IMR-90 (cell line): Measurements from ENCODE around the gene ALS2CL. TPM values are rescaled to one million over a fixed set of nuclear protein-coding genes. Genes with fewer than 3 reads are reported as not detected.

ENCODE experiments used
- ATAC-seq: fragments of 200-7000 bp; cut with Tn5 transposase; 2 replicates; pipeline ENCODE4 v1.9.1; 2020; ENCODE audit warnings: low read depth, mild to moderate bottlenecking, moderate library complexity
- BruUV-seq: library from RNA; stranded (reverse); fragments of 400-500 nt; replicated peaks from 2 replicates; lab custom pipeline; 2021; lab: Mats Ljungman, UMichigan
- CTCF ChIA-PET: fragments of 300-600 bp; formaldehyde crosslinking; extraction: SDS; loops from one replicate; lab custom pipeline; 2021; ENCODE audit warnings: antibody characterized with exemption; lab: Yijun Ruan, JAX
- POLR2A ChIA-PET: fragments of 300-600 bp; sonication (Branson Sonifier 250); formaldehyde crosslinking; loops from one replicate; lab custom pipeline; 2022; ENCODE audit warnings: antibody characterized with exemption; ENCODE audit not compliant: unreplicated experiment; lab: Charles Lee
- DNase-seq: peaks from one replicate; pipeline ENCODE4 v3.0.0; 2013
- H2AFZ ChIP-seq: replicated peaks from 2 replicates; pipeline ENCODE3; 2013; ENCODE audit warnings: low read length, mild to moderate bottlenecking; ENCODE audit not compliant: poor library complexity
- H2AK5ac ChIP-seq: 2 replicates; pipeline ENCODE4 v1.6.1; 2013; ENCODE audit warnings: low read depth, low read length, inconsistent platforms
- H2AK9ac ChIP-seq: replicated peaks from 2 replicates; pipeline ENCODE3; 2013; ENCODE audit warnings: mild to moderate bottlenecking, low read depth, low read length, moderate library complexity; ENCODE audit not compliant: poor library complexity
- H2BK120ac ChIP-seq: 2 replicates; pipeline ENCODE4 v1.6.1; 2013; ENCODE audit warnings: low read depth, low read length, inconsistent platforms
- H2BK15ac ChIP-seq: 3 replicates; pipeline ENCODE4 v1.6.1; 2013; ENCODE audit warnings: low read depth, low read length, inconsistent platforms
- H2BK20ac ChIP-seq: 2 replicates; pipeline ENCODE4 v1.6.1; 2013; ENCODE audit warnings: low read depth, mild to moderate bottlenecking, inconsistent platforms, low read length, moderate library complexity
- H2BK5ac ChIP-seq: 2 replicates; pipeline ENCODE4 v1.6.1; 2013; ENCODE audit warnings: mild to moderate bottlenecking, low read depth, low read length, inconsistent platforms; ENCODE audit not compliant: poor library complexity, severe bottlenecking
- H3K14ac ChIP-seq: replicated peaks from 2 replicates; pipeline ENCODE4 v1.6.1; 2013; ENCODE audit warnings: low read depth, low read length, inconsistent platforms
- H3K18ac ChIP-seq: 2 replicates; pipeline ENCODE4 v1.6.1; 2013; ENCODE audit warnings: low read depth, low read length, control low read depth
- H3K23ac ChIP-seq: 2 replicates; pipeline ENCODE4 v1.6.1; 2013; ENCODE audit warnings: low read depth, low read length, inconsistent platforms
- H3K27ac ChIP-seq: 2 replicates; pipeline ENCODE4 v1.5.1; 2013; ENCODE audit warnings: mild to moderate bottlenecking, control low read depth, low read length; ENCODE audit not compliant: insufficient read depth
- H3K27me3 ChIP-seq: 2 replicates; pipeline ENCODE4 v1.6.1; 2013; ENCODE audit warnings: low read length; ENCODE audit not compliant: control insufficient read depth, insufficient read depth
- H3K36me3 ChIP-seq: 2 replicates; pipeline ENCODE4 v1.6.1; 2013; ENCODE audit warnings: low read length, mixed read lengths; ENCODE audit not compliant: control insufficient read depth, insufficient read depth
- H3K4ac ChIP-seq: 2 replicates; pipeline ENCODE4 v1.6.1; 2013; ENCODE audit warnings: low read depth, low read length, inconsistent platforms
- H3K4me1 ChIP-seq: 2 replicates; pipeline ENCODE4 v1.6.1; 2013; ENCODE audit warnings: low read length, mixed read lengths; ENCODE audit not compliant: control insufficient read depth, insufficient read depth
- H3K4me2 ChIP-seq: 2 replicates; pipeline ENCODE4 v1.6.1; 2013; ENCODE audit warnings: low read depth, mild to moderate bottlenecking, control low read depth, low read length, moderate library complexity
- H3K4me3 ChIP-seq: 2 replicates; pipeline ENCODE4 v1.5.1; 2013; ENCODE audit warnings: low read depth, mild to moderate bottlenecking, control low read depth, low read length, moderate library complexity; ENCODE audit not compliant: insufficient read depth
- H3K56ac ChIP-seq: 2 replicates; pipeline ENCODE4 v1.6.1; 2013; ENCODE audit warnings: low read length, inconsistent platforms; ENCODE audit not compliant: insufficient read depth; ENCODE audit errors: extremely low read depth
- H3K79me1 ChIP-seq, 2 experiments: 2 replicates each; pipeline ENCODE4 v1.6.1; 2013; ENCODE audit warnings: low read length in 2 of 2, inconsistent platforms in 1 of 2, low read depth in 1 of 2
- H3K9ac ChIP-seq: 2 replicates; pipeline ENCODE4 v1.6.1; 2013; ENCODE audit warnings: low read depth, low read length, control low read depth
- H3K9me1 ChIP-seq: 2 replicates; pipeline ENCODE4 v1.6.1; 2013; ENCODE audit warnings: low read length, inconsistent platforms; ENCODE audit not compliant: insufficient read depth
- H3K9me3 ChIP-seq: 2 replicates; pipeline ENCODE4 v1.6.1; 2013; ENCODE audit warnings: low read length; ENCODE audit not compliant: control insufficient read depth, insufficient read depth
- H4K20me1 ChIP-seq: 2 replicates; pipeline ENCODE4 v1.6.1; 2013; ENCODE audit warnings: low read length, inconsistent platforms; ENCODE audit not compliant: insufficient read depth
- H4K5ac ChIP-seq: 2 replicates; pipeline ENCODE4 v1.6.1; 2013; ENCODE audit warnings: mild to moderate bottlenecking, low read depth, low read length, control low read depth
- H4K8ac ChIP-seq, 2 experiments: 2 replicates each; pipeline ENCODE4 v1.6.1; 2013; ENCODE audit warnings: low read depth in 2 of 2, low read length in 2 of 2, control low read depth in 1 of 2, inconsistent platforms in 1 of 2
- H4K91ac ChIP-seq: 2 replicates; pipeline ENCODE4 v1.6.1; 2013; ENCODE audit warnings: low read depth, low read length, inconsistent platforms; ENCODE audit not compliant: insufficient read depth
- BHLHE40 ChIP-seq: fragments of 150-350 bp; IDR thresholded peaks from 2 replicates; pipeline ENCODE4 v1.6.1; 2016; ENCODE audit warnings: mild to moderate bottlenecking, low read depth, low read length
- CHD1 ChIP-seq: IDR thresholded peaks from 2 replicates; pipeline ENCODE4 v1.6.1; 2012; ENCODE audit warnings: low read depth, low read length, improper control_type of control experiment
- POLR2A ChIP-seq: IDR thresholded peaks from 2 replicates; pipeline ENCODE4 v1.6.1; 2012; ENCODE audit warnings: mild to moderate bottlenecking, low read depth, low read length
- RAD21 ChIP-seq: IDR thresholded peaks from 2 replicates; pipeline ENCODE4 v1.6.1; 2012; ENCODE audit warnings: low read length, improper control_type of control experiment
- WGBS, 2 experiments: methylation state at CpG; one replicate each; pipeline versions ENCODE4 v1.1.5 to v1.1.7; 2013; ENCODE audit warnings: missing lambda C conversion rate in 2 of 2; ENCODE audit not compliant: insufficient read length in 1 of 2; ENCODE audit errors: extremely low coverage in 2 of 2; 5-methylcytosine and 5-hydroxymethylcytosine counted together
- dilution Hi-C: fragments of 300-500 bp; cut with HindIII; formaldehyde crosslinking; loops from one replicate; pipeline ENCODE4 v1.14.3; 2018; ENCODE audit warnings: low sequenced_read_pairs; ENCODE audit not compliant: unreplicated experiment
- in situ Hi-C: fragments of 300-500 bp; cut with MboI; formaldehyde crosslinking; loops from 3 replicates; pipeline ENCODE4 v1.14.3; 2019; ENCODE audit warnings: low sequenced_read_pairs, inconsistent platforms, mixed read lengths
- intact Hi-C: fragments of 100-400 bp; cut with micrococcal nuclease; formaldehyde crosslinking; loops from 2 replicates; pipeline ENCODE4 v1.10.0; 2022
- polyA plus RNA-seq, 3 experiments: library from polyadenylated mRNA; depleted of rRNA; stranded (reverse); fragments of >200 nt; gene quantifications; 2 replicates each; pipeline ENCODE4 v1.2.3, GENCODE V29; 2012; ENCODE audit warnings: low replicate concordance in 1 of 3
- total RNA-seq: library from RNA; depleted of rRNA; stranded (reverse); fragments of >200 nt; gene quantifications from 2 replicates; pipeline ENCODE4 v1.2.3, GENCODE V29; 2012

The ALS2CL gene
- total and polyA plus RNA-seq, 2 of the 4 experiments (the other 2 are of a cell fraction), result 2.2 to 4.8 TPM

DNA sequence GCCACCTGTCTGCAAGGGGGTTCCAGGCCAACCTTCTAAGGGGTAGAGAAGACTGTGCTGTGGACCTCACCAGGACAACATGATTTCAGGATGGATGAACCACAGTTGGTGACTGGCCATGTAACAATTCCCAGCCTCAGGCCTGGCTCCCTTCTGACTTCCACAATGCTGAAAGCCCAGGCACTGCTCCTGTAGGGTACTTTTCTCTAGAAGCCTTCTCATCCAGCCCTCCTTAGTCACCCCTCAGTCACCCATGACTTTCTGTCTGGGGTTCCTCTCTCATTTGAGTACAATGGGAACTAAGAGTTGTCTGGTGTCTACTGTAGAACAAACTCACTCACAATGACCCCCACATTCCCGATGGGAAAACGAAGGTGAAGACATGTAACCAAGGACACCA, 8.6 kb downstream of the ALS2CL start:
- H2AK5ac ChIP-seq, result no peak overlapping the region
- no peak overlapping the region for H2BK120ac ChIP-seq
- no peak overlapping the region for H4K91ac ChIP-seq
- H4K5ac ChIP-seq, result no peak overlapping the region
- H2AFZ ChIP-seq, result no peak overlapping the region
- peaks cover 8% of the 10 kb centered on the region; the same call in 1 of the 2 replicates for H3K36me3 ChIP-seq
- TF ChIP-seq BHLHE40 (no peak), RAD21 (no peak), CHD1 (no peak), POLR2A (no peak)
- no peak for ATAC-seq
- no peak overlapping the region for H3K23ac ChIP-seq
- BruUV-seq, result no TSS peak
- intact Hi-C loops (no loop called here), dilution Hi-C loops (no loop called here), in situ Hi-C loops (no loop called here)
- no peak overlapping the region for H3K4me2 ChIP-seq
- CTCF ChIA-PET, result no interaction called here
- H3K27ac ChIP-seq, result no peak overlapping the region
- H3K14ac ChIP-seq, result no peak overlapping the region
- DNase-seq, result no peak
- WGBS, 2 experiments, result no CpG with 5 or more reads among the region's 2 CpGs
- no peak overlapping the region for H4K8ac ChIP-seq
- POLR2A ChIA-PET, result no interaction called here
- no peak overlapping the region for H2BK15ac ChIP-seq
- no peak overlapping the region for H3K18ac ChIP-seq
- no peaks in the 10 kb centered on the region for H4K20me1 ChIP-seq
- no peak overlapping the region for H2BK20ac ChIP-seq
- H2BK5ac ChIP-seq, result no peak overlapping the region
- no peak overlapping the region for H3K56ac ChIP-seq
- H3K79me1 ChIP-seq, result no peaks in the 10 kb centered on the region; a peak in 1 of 4 replicates
- H3K9ac ChIP-seq, result no peak overlapping the region
- H3K4me1 ChIP-seq, result no peaks in the 10 kb centered on the region
- no peak overlapping the region for H2AK9ac ChIP-seq
- no peak overlapping the region for H3K4me3 ChIP-seq
- no peaks in the 10 kb centered on the region; the same call in 1 of the 2 replicates for H3K27me3 ChIP-seq
- no peaks in the 10 kb centered on the region for H3K9me3 ChIP-seq
- H3K9me1 ChIP-seq, result peaks cover 4% of the 10 kb centered on the region; the same call in 1 of the 2 replicates
- H3K4ac ChIP-seq, result no peak overlapping the region
